WTC11 (cell line): ENCODE measurements around the gene MTG1.

ENCODE experiments used
- CREB1 ChIP-seq: sonication (generic); formaldehyde crosslinking; IDR thresholded peaks from 2 replicates; pipeline ENCODE4 v1.8.0; 2023; ENCODE audit warnings: mild to moderate bottlenecking, missing genetic modification reagents
- FOXP1 ChIP-seq: sonication (generic); formaldehyde crosslinking; IDR thresholded peaks from 2 replicates; pipeline ENCODE4 v1.8.0; 2022; ENCODE audit warnings: missing genetic modification reagents, mild to moderate bottlenecking, moderate library complexity, borderline replicate concordance
- TF ChIP-seq, protein P1 (sequence below): fragments of 250-450 bp; sonication (Bioruptor Pico); IDR thresholded peaks from 2 replicates; pipeline ENCODE4 v2.1.2; 2022; ENCODE audit warnings: mild to moderate bottlenecking, moderate library complexity
- TF ChIP-seq, protein P2 (sequence below): sonication (generic); formaldehyde crosslinking; IDR thresholded peaks from 2 replicates; pipeline ENCODE4 v1.8.0; 2022; ENCODE audit warnings: mild to moderate bottlenecking, missing genetic modification reagents
- TF ChIP-seq, protein P3 (sequence below): sonication (generic); formaldehyde crosslinking; conservative IDR thresholded peaks from 2 replicates; pipeline ENCODE4 v1.8.1; 2023; ENCODE audit warnings: mild to moderate bottlenecking, low read depth, missing genetic modification reagents, moderate library complexity
- TF ChIP-seq, protein P4 (sequence below): sonication (generic); formaldehyde crosslinking; IDR thresholded peaks from 2 replicates; pipeline ENCODE4 v1.8.1; 2022; ENCODE audit warnings: mild to moderate bottlenecking, missing genetic modification reagents, moderate library complexity, borderline replicate concordance
- TF ChIP-seq, protein P5 (sequence below): sonication (generic); formaldehyde crosslinking; IDR thresholded peaks from 2 replicates; pipeline ENCODE4 v1.8.1; 2022; ENCODE audit warnings: low read depth, missing genetic modification reagents, borderline replicate concordance
- TF ChIP-seq, protein P6 (sequence below): fragments of 200-600 bp; IDR thresholded peaks from 2 replicates; pipeline ENCODE4 v1.8.0; 2022; ENCODE audit warnings: antibody characterized with exemption
- TF ChIP-seq, protein P7 (sequence below): sonication (generic); formaldehyde crosslinking; IDR thresholded peaks from 2 replicates; pipeline ENCODE4 v1.8.1; 2023; ENCODE audit warnings: mild to moderate bottlenecking, missing genetic modification reagents, moderate library complexity

DNA sequence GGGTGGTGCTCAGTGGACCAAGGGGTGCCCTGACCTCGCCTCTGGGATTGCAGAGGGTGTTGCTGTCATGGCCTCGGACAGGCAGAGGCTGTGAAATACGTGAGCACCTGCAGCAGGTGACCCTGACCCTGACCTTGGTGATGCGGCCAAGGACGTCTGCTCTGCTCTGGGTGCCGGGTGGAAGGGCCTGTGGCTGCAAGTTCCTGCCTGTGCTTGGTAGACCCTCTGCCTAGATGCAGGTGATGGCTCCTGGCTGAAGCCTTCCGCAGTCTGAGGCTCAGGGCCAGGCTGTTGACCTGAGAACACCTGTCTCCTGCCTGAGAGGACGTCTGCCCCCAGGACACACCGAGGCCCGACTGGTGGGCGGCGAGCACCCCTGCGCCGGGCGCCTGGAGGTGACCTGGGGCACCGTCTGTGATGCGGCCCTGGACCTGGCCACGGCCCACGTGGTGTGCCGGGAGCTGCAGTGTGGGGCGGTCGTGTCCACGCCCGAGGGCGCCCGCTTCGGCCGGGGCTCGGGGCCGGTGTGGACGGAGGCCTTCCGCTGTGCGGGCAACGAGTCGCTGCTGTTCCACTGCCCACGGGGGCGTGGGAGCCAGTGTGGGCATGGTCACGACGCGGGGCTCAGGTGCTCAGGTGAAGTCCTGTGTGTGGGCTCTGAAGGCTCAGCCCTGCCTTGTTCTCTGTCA lies 64.2 kb downstream of the MTG1 start:
- TF ChIP-seq, protein P1, sequence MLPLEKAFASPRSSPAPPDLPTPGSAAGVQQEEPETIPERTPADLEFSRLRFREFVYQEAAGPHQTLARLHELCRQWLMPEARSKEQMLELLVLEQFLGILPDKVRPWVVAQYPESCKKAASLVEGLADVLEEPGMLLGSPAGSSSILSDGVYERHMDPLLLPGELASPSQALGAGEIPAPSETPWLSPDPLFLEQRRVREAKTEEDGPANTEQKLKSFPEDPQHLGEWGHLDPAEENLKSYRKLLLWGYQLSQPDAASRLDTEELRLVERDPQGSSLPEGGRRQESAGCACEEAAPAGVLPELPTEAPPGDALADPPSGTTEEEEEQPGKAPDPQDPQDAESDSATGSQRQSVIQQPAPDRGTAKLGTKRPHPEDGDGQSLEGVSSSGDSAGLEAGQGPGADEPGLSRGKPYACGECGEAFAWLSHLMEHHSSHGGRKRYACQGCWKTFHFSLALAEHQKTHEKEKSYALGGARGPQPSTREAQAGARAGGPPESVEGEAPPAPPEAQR (CRISPR knock-in tag) = no peak
- TF ChIP-seq, protein P2, sequence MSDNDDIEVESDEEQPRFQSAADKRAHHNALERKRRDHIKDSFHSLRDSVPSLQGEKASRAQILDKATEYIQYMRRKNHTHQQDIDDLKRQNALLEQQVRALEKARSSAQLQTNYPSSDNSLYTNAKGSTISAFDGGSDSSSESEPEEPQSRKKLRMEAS (CRISPR knock-in tag) = no peak
- TF ChIP-seq, protein P3, sequence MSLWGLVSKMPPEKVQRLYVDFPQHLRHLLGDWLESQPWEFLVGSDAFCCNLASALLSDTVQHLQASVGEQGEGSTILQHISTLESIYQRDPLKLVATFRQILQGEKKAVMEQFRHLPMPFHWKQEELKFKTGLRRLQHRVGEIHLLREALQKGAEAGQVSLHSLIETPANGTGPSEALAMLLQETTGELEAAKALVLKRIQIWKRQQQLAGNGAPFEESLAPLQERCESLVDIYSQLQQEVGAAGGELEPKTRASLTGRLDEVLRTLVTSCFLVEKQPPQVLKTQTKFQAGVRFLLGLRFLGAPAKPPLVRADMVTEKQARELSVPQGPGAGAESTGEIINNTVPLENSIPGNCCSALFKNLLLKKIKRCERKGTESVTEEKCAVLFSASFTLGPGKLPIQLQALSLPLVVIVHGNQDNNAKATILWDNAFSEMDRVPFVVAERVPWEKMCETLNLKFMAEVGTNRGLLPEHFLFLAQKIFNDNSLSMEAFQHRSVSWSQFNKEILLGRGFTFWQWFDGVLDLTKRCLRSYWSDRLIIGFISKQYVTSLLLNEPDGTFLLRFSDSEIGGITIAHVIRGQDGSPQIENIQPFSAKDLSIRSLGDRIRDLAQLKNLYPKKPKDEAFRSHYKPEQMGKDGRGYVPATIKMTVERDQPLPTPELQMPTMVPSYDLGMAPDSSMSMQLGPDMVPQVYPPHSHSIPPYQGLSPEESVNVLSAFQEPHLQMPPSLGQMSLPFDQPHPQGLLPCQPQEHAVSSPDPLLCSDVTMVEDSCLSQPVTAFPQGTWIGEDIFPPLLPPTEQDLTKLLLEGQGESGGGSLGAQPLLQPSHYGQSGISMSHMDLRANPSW (CRISPR knock-in tag) = no peak
- TF ChIP-seq, protein P4, sequence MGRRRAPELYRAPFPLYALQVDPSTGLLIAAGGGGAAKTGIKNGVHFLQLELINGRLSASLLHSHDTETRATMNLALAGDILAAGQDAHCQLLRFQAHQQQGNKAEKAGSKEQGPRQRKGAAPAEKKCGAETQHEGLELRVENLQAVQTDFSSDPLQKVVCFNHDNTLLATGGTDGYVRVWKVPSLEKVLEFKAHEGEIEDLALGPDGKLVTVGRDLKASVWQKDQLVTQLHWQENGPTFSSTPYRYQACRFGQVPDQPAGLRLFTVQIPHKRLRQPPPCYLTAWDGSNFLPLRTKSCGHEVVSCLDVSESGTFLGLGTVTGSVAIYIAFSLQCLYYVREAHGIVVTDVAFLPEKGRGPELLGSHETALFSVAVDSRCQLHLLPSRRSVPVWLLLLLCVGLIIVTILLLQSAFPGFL (CRISPR knock-in tag) = no peak
- TF ChIP-seq, protein P5, sequence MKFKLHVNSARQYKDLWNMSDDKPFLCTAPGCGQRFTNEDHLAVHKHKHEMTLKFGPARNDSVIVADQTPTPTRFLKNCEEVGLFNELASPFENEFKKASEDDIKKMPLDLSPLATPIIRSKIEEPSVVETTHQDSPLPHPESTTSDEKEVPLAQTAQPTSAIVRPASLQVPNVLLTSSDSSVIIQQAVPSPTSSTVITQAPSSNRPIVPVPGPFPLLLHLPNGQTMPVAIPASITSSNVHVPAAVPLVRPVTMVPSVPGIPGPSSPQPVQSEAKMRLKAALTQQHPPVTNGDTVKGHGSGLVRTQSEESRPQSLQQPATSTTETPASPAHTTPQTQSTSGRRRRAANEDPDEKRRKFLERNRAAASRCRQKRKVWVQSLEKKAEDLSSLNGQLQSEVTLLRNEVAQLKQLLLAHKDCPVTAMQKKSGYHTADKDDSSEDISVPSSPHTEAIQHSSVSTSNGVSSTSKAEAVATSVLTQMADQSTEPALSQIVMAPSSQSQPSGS = no peak
- TF ChIP-seq, protein P6, sequence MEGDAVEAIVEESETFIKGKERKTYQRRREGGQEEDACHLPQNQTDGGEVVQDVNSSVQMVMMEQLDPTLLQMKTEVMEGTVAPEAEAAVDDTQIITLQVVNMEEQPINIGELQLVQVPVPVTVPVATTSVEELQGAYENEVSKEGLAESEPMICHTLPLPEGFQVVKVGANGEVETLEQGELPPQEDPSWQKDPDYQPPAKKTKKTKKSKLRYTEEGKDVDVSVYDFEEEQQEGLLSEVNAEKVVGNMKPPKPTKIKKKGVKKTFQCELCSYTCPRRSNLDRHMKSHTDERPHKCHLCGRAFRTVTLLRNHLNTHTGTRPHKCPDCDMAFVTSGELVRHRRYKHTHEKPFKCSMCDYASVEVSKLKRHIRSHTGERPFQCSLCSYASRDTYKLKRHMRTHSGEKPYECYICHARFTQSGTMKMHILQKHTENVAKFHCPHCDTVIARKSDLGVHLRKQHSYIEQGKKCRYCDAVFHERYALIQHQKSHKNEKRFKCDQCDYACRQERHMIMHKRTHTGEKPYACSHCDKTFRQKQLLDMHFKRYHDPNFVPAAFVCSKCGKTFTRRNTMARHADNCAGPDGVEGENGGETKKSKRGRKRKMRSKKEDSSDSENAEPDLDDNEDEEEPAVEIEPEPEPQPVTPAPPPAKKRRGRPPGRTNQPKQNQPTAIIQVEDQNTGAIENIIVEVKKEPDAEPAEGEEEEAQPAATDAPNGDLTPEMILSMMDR = no peak
- TF ChIP-seq CREB1 (CRISPR knock-in tag) (no peak), FOXP1 (CRISPR knock-in tag) (no peak)
- TF ChIP-seq, protein P7, sequence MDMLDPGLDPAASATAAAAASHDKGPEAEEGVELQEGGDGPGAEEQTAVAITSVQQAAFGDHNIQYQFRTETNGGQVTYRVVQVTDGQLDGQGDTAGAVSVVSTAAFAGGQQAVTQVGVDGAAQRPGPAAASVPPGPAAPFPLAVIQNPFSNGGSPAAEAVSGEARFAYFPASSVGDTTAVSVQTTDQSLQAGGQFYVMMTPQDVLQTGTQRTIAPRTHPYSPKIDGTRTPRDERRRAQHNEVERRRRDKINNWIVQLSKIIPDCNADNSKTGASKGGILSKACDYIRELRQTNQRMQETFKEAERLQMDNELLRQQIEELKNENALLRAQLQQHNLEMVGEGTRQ = no peak
